SK-N-SH treated with all-trans-retinoic acid at 6 μM for 48 hours (cell line): ENCODE data around the gene ULBP1.
"Not testable (repeated sequence)": the region's sequence is repeated elsewhere in the genome, so short reads cannot be mapped to it uniquely, and the experiment has no call there.

Experiments used
- PATZ1 ChIP-seq: fragments of 250-450 bp; sonication (Bioruptor Pico); IDR thresholded peaks from 2 replicates; pipeline ENCODE4 v1.8.0; 2020; ENCODE audit warnings: mild to moderate bottlenecking, moderate library complexity, borderline replicate concordance
- RARB ChIP-seq: fragments of 250-450 bp; sonication (Bioruptor Pico); IDR thresholded peaks from 2 replicates; pipeline ENCODE4 v1.8.0; 2021; ENCODE audit warnings: mild to moderate bottlenecking, moderate library complexity

GRCh38 chr6:149943321-149943720 lies 20.4 kb upstream of the ULBP1 start:
- not testable (repeated sequence) for TF ChIP-seq RARB, PATZ1 (CRISPR knock-in tag)
